HG02798 (cell line): ENCODE data around the gene GLRA1.

Experiments
- ATAC-seq: cut with Tn5 transposase; IDR thresholded peaks from one replicate; pipeline ENCODE4 v1.9.1; 2021; ENCODE audit warnings: mild to moderate bottlenecking; ENCODE audit not compliant: unreplicated experiment, poor library complexity

The GLRA1 gene

DNA sequence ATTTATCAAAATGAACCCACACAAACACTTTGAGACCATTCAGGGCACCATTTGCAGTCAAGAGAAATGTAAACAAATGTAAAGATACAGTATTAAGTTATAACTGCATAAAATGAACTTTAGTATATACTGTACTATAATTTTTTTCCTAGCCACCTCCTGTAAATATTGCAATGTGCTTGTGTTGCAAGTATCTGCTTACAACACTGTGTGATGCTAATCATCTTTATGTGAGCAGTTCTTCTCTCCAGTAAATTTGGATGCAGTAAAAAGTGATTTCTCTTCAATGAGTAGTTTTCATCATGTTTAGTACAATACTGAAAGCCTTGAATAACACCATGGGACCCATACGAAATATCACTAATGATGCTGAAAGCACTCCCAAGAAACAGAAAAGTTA, 143.4 kb downstream of the GLRA1 start:
- ATAC-seq = no peak

DNA sequence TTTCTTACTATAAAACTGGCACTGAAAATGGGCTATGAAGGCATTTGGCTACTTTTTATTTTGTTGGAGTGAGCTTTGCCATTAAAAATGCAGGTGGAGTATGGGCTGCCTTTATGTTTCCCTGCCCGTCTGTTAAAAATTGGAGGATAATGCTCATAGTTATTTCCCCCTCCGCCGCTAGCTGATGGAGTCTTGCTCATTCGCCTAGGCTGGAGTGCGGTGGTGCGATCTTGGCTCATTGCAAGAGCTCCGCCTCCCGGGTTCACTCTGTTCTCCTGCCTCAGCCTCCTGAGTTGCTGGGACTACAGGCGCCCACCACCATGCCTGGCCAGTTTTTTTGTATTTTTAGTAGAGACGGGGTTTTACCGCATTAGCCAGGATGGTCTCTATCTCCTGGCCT, 144.3 kb downstream of the GLRA1 start:
- no peak for ATAC-seq

DNA sequence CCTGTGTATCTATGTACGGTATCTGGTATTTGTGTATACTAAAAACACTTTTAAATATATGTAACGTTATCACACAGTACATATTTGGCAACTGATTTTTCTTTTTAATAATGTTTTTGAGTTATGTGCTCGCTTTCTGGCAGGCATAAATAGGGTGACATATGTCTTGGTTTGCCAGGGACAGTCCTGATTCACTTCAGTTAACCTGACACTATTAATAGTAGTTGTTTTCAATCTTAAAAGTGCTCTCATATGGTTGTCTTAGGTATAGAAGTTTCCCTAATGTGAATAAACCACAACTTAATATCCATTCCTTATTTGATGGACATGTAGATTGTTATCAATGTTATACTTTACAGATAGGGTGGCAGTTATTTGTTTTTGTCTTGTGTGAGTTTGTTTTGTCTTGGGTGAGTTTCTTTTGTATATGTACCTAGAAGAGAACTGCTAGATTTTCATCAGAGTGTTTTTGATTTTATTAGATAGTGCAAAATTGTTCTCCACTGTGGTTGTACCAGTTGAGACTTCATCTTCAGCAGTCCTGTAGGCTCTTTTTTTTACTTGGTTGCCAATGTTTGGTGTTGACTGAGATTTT, 145.0 kb downstream of the GLRA1 start:
- no peak for ATAC-seq

DNA sequence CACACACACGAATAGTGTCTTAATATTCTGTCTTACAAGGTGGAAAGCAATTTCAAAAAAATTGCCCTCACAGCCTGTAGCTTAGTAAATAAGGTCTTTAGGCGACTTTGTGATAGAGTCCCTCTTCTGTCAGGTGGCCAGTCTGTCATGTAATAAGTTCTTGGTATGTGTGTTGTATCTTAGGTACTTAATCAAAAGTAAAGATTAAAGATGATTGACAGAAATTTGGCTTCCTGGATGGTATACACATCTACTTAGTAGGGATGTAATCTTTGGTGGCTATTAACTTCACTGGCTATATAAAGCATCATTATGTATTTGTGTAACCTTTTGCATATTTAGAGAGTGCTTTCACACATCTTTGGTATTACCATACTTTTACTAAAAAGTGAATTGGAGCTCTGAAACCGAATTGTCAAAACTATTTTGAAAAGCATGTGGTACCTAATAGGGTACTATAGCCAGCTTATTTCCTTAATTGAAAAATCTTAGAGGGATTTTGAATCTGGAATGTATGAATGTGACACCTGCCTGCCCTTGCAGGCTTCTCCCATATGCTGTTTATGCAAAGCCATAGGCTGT, 149.5 kb downstream of the GLRA1 start:
- no peak for ATAC-seq

GRCh38 chr5:151773951-151774350, 150.7 kb downstream of the GLRA1 start:
- ATAC-seq = no peak

DNA sequence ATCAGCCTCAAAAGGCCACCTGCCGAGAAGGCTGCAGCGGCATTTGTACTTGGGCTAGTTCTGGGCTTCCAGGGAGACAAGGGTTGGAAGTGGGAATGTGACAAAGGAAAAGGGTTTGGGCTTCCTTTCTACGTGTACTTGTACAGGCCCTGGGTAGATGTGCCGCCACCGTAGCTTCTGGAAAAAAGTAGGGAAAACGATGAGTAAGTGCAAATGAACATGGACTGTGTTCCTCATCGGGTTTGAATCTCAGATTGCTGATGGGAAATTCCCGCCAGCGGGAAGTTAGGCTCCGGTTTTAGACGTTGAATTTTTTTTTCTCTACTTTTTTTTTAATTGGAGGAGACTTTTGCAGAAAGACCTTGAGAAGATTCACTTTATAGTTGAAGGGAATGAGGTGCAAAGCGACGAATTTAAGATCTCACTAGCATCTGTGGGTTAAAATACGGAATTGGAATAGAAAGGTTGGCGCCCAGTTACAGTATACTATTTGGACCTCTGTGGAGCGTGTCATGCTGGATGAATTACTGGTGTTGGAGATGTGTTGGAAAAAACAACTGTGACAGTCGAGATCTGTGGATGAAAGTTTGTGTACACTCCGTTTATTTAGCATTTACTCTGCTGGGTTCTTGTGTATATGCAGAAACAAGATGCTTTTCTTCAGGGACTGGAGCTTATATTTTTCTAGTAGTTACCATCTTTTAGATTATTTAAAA, 151.6 kb downstream of the GLRA1 start:
- ATAC-seq = no peak
